OCI-LY1 (cell line): Measurements from ENCODE around the gene PHC3.

ENCODE experiments used
- H2AFZ ChIP-seq: fragments of 200-600 bp; sonication (generic), shearing (Covaris generic); 2 replicates; pipeline ENCODE4 v1.6.0; 2014; ENCODE audit warnings: antibody characterized with exemption, mild to moderate bottlenecking, low read length
- H3F3A ChIP-seq: fragments of 200-600 bp; sonication (generic), shearing (Covaris generic); 2 replicates; pipeline ENCODE4 v1.6.0; 2014; ENCODE audit warnings: mild to moderate bottlenecking, antibody characterized with exemption, low read length, moderate library complexity; ENCODE audit not compliant: insufficient read depth
- H3K27ac ChIP-seq: fragments of 200-600 bp; sonication (generic); 2 replicates; pipeline ENCODE4 v1.5.1; 2014; ENCODE audit warnings: low read length, mixed run types, mild to moderate bottlenecking, low read depth; ENCODE audit not compliant: poor library complexity, severe bottlenecking
- H3K27me3 ChIP-seq: fragments of 200-600 bp; sonication (generic); 2 replicates; pipeline ENCODE4 v1.6.0; 2014; ENCODE audit warnings: antibody characterized with exemption, mild to moderate bottlenecking, low read length, moderate library complexity; ENCODE audit not compliant: insufficient read depth
- H3K36me3 ChIP-seq: fragments of 200-600 bp; sonication (generic); 2 replicates; pipeline ENCODE4 v1.6.1; 2014; ENCODE audit warnings: mild to moderate bottlenecking, antibody characterized with exemption, low read length, moderate library complexity, mixed read lengths; ENCODE audit not compliant: insufficient read depth
- H3K4me1 ChIP-seq: fragments of 200-600 bp; sonication (generic); 2 replicates; pipeline ENCODE4 v1.5.1; 2014; ENCODE audit warnings: mild to moderate bottlenecking, low read length, moderate library complexity; ENCODE audit not compliant: insufficient read depth, severe bottlenecking
- H3K4me2 ChIP-seq: fragments of 200-600 bp; sonication (generic), shearing (Covaris generic); 2 replicates; pipeline ENCODE4 v1.6.1; 2014; ENCODE audit warnings: low read length
- H3K4me3 ChIP-seq: fragments of 200-600 bp; sonication (generic); 2 replicates; pipeline ENCODE4 v1.5.1; 2014; ENCODE audit warnings: low read length, low read depth, mild to moderate bottlenecking, mixed read lengths; ENCODE audit not compliant: poor library complexity, severe bottlenecking
- H3K79me2 ChIP-seq: fragments of 200-600 bp; shearing (Covaris generic); 2 replicates; pipeline ENCODE4 v1.6.1; 2016; ENCODE audit warnings: mixed run types, low read length, mixed read lengths; ENCODE audit not compliant: insufficient read depth
- H3K9ac ChIP-seq: fragments of 200-600 bp; sonication (generic), shearing (Covaris generic); 2 replicates; pipeline ENCODE4 v1.6.1; 2014; ENCODE audit warnings: mild to moderate bottlenecking, low read length, mixed read lengths
- H3K9me2 ChIP-seq: fragments of 200-600 bp; sonication (generic), shearing (Covaris generic); 2 replicates; pipeline ENCODE4 v1.6.1; 2014; ENCODE audit warnings: low read depth, mild to moderate bottlenecking, low read length, mixed read lengths
- H3K9me3 ChIP-seq: fragments of 200-600 bp; shearing (Covaris generic); 2 replicates; pipeline ENCODE4 v1.6.1; 2014; ENCODE audit warnings: low read length, mixed read lengths
- H4K20me1 ChIP-seq: fragments of 200-600 bp; sonication (generic), shearing (Covaris generic); 2 replicates; pipeline ENCODE4 v1.6.0; 2016; ENCODE audit warnings: mild to moderate bottlenecking, low read length; ENCODE audit not compliant: insufficient read depth
- EZH2 ChIP-seq: fragments of 200-600 bp; sonication (generic), shearing (Covaris generic); IDR thresholded peaks from 2 replicates; pipeline ENCODE4 v1.8.0; 2017; ENCODE audit warnings: borderline replicate concordance, mixed run types, mild to moderate bottlenecking, antibody characterized with exemption, low read length, moderate library complexity, mixed read lengths
- TF ChIP-seq, protein P1 (sequence below): fragments of 200-600 bp; sonication (generic), shearing (Covaris generic); IDR thresholded peaks from 2 replicates; pipeline ENCODE4 v1.5.1; 2017; ENCODE audit warnings: mild to moderate bottlenecking, antibody characterized with exemption, low read length, moderate library complexity, mixed read lengths

Gene PHC3

DNA sequence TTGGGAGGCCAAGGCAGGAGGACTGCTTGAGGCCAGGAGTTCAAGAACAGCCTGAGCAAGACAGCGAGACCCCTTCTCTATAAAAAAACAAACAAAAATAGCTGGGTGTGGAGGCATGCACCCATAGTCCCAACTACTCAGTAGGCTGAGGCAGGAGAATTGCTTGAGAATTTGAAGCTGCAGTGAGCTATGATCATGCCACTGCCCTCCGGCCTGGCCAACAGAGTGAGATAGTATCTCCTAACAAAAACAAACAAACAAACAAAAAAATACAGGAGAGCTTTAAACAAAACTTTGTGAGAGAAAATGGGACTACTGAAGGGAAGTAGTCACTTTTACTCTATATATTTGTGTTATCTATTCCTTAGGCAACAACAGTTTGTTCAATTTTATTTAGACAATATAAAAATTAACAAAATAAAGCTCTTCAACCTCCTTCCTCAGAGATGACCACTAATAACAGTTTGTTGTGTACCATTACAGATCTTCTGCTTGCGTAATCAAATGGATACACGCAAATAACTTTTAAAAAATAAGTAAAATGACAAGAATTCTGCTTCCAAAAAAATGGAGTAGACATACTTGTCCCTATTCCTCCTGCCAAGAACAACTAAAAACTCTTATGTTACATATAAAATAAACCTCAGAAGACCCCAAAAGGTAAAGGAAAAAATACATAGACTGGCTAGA is 17.4 kb downstream of the PHC3 start:
- H3K9me3 ChIP-seq = no peaks in the 10 kb centered on the region
- H3K4me1 ChIP-seq = no peaks in the 10 kb centered on the region
- H3K27ac ChIP-seq = no peak overlapping the region
- H3K9ac ChIP-seq = no peak overlapping the region
- H3F3A ChIP-seq = no peaks in the 10 kb centered on the region
- no peaks in the 10 kb centered on the region for H3K9me2 ChIP-seq
- H3K36me3 ChIP-seq = peaks cover 90% of the 10 kb centered on the region
- H3K4me2 ChIP-seq = no peak overlapping the region
- H3K4me3 ChIP-seq = no peak overlapping the region
- no peaks in the 10 kb centered on the region for H4K20me1 ChIP-seq
- no peak overlapping the region for H2AFZ ChIP-seq
- TF ChIP-seq EZH2 = no peak
- TF ChIP-seq, protein P1, sequence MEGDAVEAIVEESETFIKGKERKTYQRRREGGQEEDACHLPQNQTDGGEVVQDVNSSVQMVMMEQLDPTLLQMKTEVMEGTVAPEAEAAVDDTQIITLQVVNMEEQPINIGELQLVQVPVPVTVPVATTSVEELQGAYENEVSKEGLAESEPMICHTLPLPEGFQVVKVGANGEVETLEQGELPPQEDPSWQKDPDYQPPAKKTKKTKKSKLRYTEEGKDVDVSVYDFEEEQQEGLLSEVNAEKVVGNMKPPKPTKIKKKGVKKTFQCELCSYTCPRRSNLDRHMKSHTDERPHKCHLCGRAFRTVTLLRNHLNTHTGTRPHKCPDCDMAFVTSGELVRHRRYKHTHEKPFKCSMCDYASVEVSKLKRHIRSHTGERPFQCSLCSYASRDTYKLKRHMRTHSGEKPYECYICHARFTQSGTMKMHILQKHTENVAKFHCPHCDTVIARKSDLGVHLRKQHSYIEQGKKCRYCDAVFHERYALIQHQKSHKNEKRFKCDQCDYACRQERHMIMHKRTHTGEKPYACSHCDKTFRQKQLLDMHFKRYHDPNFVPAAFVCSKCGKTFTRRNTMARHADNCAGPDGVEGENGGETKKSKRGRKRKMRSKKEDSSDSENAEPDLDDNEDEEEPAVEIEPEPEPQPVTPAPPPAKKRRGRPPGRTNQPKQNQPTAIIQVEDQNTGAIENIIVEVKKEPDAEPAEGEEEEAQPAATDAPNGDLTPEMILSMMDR = no peak
- peaks cover 54% of the 10 kb centered on the region for H3K79me2 ChIP-seq
- H3K27me3 ChIP-seq = no peaks in the 10 kb centered on the region

DNA sequence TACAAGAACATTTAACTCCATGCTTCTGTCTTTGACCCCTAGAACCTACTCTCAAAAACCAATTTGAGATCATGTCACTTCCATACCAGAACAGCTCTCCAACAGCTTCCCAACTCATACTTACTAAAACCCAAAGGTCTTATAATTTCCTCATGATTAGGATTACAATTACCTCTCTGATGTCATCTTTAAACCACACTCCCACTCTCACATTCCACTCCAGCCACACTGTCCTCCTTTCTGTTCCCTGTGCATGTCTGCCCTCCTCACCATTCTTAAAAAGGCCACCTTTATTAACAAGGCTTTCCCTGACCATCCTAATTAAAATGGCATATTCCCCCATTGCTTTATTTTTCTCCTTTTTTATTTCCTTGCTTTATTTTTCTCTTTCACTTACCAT is 18.9 kb downstream of the PHC3 start:
- Histone ChIP-seq H3K36me3 (peaks cover 85% of the 10 kb centered on the region), H3K9me3 (no peaks in the 10 kb centered on the region), H3K9ac (no peak overlapping the region), H3K4me2 (no peak overlapping the region), H3K4me3 (no peak overlapping the region), H3K27me3 (no peaks in the 10 kb centered on the region), H4K20me1 (no peaks in the 10 kb centered on the region), H3K79me2 (peaks cover 65% of the 10 kb centered on the region), H3K9me2 (no peaks in the 10 kb centered on the region), H3F3A (no peaks in the 10 kb centered on the region), H2AFZ (no peak overlapping the region), H3K27ac (no peak overlapping the region), H3K4me1 (no peaks in the 10 kb centered on the region)
- no peak for TF ChIP-seq EZH2
- TF ChIP-seq, protein P1 = no peak

DNA sequence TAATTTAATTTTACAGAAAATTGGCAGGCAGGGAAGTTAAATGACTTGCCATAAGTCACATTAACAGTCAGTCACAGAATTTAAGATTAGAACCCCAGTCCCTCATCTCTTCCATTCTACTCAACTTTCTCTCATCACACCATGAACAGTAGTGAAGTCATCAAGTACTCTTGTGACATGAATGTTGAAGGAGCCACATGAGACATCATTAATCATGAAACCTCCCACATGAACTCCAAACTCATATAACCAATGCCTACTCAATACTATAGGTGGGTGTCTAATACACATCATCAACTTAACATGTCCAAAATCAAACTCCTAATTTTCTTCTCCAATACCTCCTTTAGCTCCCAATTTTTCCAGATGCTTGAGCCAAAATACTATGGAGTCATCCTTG is 19.5 kb downstream of the PHC3 start:
- TF ChIP-seq, protein P1 = no peak
- no peak for TF ChIP-seq EZH2
- peaks cover 71% of the 10 kb centered on the region for H3K79me2 ChIP-seq

More for the DNA sequence above, 19.5 kb downstream of the PHC3 start:
- Histone ChIP-seq H3K9me3 (no peaks in the 10 kb centered on the region), H3K27me3 (no peaks in the 10 kb centered on the region), H3K4me3 (no peak overlapping the region), H2AFZ (no peak overlapping the region), H3K4me2 (no peak overlapping the region), H3K9me2 (no peaks in the 10 kb centered on the region), H3K36me3 (peaks cover 87% of the 10 kb centered on the region), H4K20me1 (no peaks in the 10 kb centered on the region), H3F3A (no peaks in the 10 kb centered on the region), H3K4me1 (no peaks in the 10 kb centered on the region), H3K27ac (no peak overlapping the region), H3K9ac (no peak overlapping the region)
